VCaP (cell line): Measurements from ENCODE around the gene POLR3C.
"Not testable (repeated sequence)": the region's sequence is repeated elsewhere in the genome, so short reads cannot be mapped to it uniquely, and the experiment has no call there.

Source experiments
- H3K27ac ChIP-seq: fragments of 450-650 bp; 2 replicates; pipeline ENCODE4 v1.5.1; 2017
- TF ChIP-seq, protein P1 (sequence below): fragments of 450-650 bp; conservative IDR thresholded peaks from 2 replicates; pipeline ENCODE4 v1.5.1; 2017; ENCODE audit warnings: mild to moderate bottlenecking, moderate library complexity

POLR3C gene

DNA sequence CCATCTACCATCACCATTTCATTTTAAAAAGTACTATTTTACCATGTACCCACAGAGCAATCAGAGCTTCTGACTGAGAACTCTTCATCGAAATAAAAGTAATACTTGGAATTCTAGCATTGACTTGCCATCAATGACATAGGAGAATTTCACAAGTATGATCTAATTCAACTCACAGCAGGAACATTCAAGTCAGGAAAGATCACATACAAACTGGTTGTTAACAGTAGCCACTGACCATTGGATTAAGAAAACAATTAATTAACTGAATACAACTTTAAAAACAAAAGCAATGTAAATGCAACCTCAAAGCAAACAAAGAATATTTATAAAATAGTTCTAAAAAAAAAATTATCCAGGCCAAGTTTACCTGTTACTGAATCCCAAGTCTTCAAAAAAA is 18.9 kb upstream of the POLR3C start:
- TF ChIP-seq, protein P1, sequence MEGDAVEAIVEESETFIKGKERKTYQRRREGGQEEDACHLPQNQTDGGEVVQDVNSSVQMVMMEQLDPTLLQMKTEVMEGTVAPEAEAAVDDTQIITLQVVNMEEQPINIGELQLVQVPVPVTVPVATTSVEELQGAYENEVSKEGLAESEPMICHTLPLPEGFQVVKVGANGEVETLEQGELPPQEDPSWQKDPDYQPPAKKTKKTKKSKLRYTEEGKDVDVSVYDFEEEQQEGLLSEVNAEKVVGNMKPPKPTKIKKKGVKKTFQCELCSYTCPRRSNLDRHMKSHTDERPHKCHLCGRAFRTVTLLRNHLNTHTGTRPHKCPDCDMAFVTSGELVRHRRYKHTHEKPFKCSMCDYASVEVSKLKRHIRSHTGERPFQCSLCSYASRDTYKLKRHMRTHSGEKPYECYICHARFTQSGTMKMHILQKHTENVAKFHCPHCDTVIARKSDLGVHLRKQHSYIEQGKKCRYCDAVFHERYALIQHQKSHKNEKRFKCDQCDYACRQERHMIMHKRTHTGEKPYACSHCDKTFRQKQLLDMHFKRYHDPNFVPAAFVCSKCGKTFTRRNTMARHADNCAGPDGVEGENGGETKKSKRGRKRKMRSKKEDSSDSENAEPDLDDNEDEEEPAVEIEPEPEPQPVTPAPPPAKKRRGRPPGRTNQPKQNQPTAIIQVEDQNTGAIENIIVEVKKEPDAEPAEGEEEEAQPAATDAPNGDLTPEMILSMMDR, result no peak
- no peak overlapping the region for H3K27ac ChIP-seq

DNA sequence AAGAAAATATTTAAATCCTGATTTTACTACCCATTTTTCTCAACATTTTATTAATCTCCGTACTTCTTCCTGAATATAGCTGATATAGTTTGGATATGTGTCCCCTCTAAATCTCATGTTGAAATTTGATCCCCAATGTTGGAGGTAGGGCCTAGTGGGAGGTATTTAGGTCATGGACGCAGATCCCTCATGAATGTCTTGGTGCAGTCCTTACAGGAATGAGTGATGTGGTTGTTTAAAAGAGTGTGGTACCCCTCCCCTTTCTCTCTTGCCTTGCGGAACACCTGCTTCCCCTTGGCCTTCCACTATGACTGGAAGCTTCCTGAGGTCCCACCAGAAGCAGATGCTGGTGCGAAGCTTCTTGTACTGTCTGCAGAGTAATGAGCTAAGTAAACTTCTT is 17.6 kb upstream of the POLR3C start:
- TF ChIP-seq, protein P1, result no peak
- no peak overlapping the region for H3K27ac ChIP-seq

- TF ChIP-seq, protein P1, result no peak
- no peak overlapping the region for H3K27ac ChIP-seq
These were observed 17.2 kb upstream of the POLR3C start for GRCh38 chr1:145806844-145807243.

DNA sequence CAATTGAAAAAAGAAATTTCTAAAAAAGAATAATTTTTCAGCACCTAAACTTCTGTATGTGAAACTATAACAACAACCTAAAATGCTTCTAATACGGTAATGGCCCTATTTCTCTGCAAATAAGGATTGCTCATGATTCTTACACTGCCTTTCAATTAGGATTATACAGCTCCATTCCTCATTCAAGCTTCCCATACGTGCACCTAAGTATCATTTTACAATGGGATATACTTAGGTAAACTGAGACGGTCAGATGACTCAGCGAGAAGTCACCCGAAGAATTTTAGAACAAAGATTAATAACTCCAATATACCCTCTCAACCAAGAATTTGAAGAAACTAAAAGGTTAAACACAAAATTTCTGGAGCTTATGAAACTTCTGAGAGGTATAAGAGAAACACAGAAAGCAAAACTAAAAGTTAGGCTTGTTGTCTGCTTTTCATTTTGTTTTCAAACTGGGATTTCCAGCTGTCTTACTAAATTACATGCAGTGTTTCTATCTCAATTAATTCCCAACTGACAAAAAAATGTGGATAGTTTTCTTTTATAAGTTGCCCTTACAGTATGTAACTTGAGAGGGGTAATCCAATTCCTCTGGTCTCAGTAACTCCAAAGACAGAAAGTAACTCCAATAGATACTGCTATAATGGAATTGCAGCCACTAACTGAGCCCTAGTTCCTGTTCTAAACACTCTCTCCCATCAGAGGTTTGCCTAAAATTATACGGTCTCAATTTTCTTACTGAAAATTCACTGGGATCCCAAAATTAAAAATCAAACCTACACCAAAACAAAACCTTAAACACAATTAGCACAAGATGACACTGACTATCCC is 10.8 kb upstream of the POLR3C start:
- H3K27ac ChIP-seq, result not testable (repeated sequence)

DNA sequence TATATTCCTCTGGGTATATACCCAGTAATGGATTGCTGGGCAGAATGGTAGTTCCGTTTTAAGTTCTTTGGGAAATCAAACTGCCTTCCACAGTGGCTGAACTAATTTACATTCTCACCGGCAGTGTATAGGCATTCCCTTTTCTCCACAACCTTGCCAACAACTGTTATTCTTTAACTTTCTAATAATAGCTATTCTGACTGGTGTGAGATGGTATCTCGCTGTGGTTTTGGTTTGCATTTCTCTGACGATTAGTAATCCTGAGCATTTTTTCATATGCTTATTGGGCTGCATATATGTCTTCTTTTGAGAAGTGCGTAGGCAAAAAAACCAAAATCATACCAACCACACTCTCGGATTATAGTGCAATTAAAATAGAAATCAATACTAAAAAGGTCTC is 5.9 kb upstream of the POLR3C start:
- not testable (repeated sequence) for H3K27ac ChIP-seq

- H3K27ac ChIP-seq, result not testable (repeated sequence)
These were observed 1.1 kb upstream of the POLR3C start for GRCh38 chr1:145822779-145823331.

- TF ChIP-seq, protein P1, result no peak
- H3K27ac ChIP-seq, result peak overlapping the region; percentile 94
These were observed 471 bp downstream of the POLR3C start for GRCh38 chr1:145824499-145824842.

DNA sequence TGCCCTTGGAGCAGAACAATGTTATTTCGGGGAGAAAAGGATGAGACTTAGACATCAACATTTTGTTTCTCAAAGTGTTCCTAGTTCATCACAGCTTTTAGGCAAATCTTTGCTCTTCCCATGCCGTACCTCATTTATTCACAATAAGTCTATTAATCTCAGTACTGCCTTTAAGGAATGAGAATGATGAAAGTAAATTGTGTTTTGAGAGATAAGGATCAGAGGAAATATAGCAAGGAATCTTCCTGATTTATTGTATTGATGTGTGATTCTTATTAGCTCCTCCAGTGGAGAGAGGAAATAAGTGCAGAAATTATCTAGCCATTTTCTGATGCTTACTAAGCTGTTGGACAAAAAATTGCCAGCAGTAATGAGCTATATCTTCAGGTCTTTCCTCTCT is 2.0 kb downstream of the POLR3C start:
- TF ChIP-seq, protein P1, result 0 out of 2 replicates have a peak, but pooled peaks have one; percentile 19

DNA sequence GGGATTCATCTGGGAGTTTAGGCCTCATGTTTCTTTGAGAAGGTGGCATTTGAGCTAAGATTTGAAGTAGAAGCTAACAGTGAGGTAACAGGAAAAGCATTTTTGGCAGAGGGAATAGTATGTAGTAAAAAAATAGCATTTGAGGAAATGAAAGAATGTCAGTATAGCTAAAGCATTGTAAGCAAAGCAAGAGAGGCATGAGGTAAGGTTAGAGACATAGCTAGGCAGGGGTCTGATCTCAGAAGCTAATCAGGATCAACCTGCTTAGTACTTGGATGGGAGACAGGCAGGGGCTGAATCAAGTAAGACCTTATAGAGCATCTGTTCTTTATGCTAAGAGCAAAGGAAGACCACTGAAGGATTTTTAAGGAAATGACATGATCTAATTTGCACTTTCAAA is 4.0 kb downstream of the POLR3C start:
- TF ChIP-seq, protein P1, result no peak
- no peak overlapping the region for H3K27ac ChIP-seq

More for the DNA sequence above, 2.0 kb downstream of the POLR3C start:
- no peak overlapping the region for H3K27ac ChIP-seq
